Heart left ventricle (tissue), 13 donors: Measurements from ENCODE around the gene STX10.

Source experiments
- CTCF ChIP-seq, 12 donors: fragments of 200-600 bp; sonication (generic) in 4 of 12; IDR thresholded peaks; one replicate each; pipeline versions ENCODE4 v1.5.0 to v1.8.0; 2018 to 2022; ENCODE audit warnings: antibody characterized with exemption in 12 of 12, mild to moderate bottlenecking in 5 of 12
- POLR2A ChIP-seq, 2 donors: fragments of 450-650 bp; IDR thresholded peaks; one replicate each; pipeline ENCODE4 v1.6.1; 2017; ENCODE audit warnings: antibody characterized with exemption in 2 of 2, mild to moderate bottlenecking in 2 of 2, moderate library complexity in 2 of 2
- donor health status: ischemic (EF 13 %, LVEDD 7.1; RV severe dilation, severe dysfunction).
- donor health status: DM: no; HTN: yes; CAD: no.
- donor health status: DM: no; HTN: no; CAD: no.
- donor health status: ischemic (EF 25% LVEDD 6.9; RV normal size, moderate dysfunction).
- donor health status: ischemic (EF 25% LVEDD 5.7; RV mildly dilated, moderate dysfunction).
- donor health status: ischemic (EF 35%, LVEDD 5.7; RV mildly dilated, moderate dysfunction).
- donor health status: nonischemic (EF 11% LVEDD 7.7; RV severe dilation, severe dysfunction).
- donor health status: DM: yes; HTN: yes; CAD: no.
- donor health status: PGD.
- donor health status: ischemic (EF 29% LVEDD 5.4; RV normal size, mild dysfunction).
- donor health status: nonischemic (EF 23%, LVEDD 6.1; RV moderate dilation, normal function).

GRCh38 chr19:13135068-13136062 is 14.8 kb downstream of the STX10 start:
- no peak for TF ChIP-seq CTCF (IDR thresholded peaks at IDR 0.05)
- no peak for TF ChIP-seq POLR2A (IDR thresholded peaks at IDR 0.05)
